ENCODE results near the gene NUTF2.

NUTF2 gene

GRCh38 chr16:67803894-67804293, 42.8 kb upstream of the NUTF2 start (continued):
- TF ChIP-seq ZNF704 (tag by site-specific recombination; IDR thresholded peaks at IDR 0.05) = no peak
- TF ChIP-seq ZNF843 (tag by site-specific recombination; IDR thresholded peaks at IDR 0.05) = no peak
- TF ChIP-seq ZNF501 (tag by site-specific recombination; IDR thresholded peaks at IDR 0.05) = no peak
- no peak for TF ChIP-seq SP2 (tag by site-specific recombination; IDR thresholded peaks at IDR 0.05)
- TF ChIP-seq HOXD13 (CRISPR knock-in tag; IDR thresholded peaks at IDR 0.05; ENCODE audit: borderline replicate concordance) = no peak
- no peak for TF ChIP-seq ZNF10 (tag by site-specific recombination; IDR thresholded peaks at IDR 0.05)
- TF ChIP-seq, protein P1, sequence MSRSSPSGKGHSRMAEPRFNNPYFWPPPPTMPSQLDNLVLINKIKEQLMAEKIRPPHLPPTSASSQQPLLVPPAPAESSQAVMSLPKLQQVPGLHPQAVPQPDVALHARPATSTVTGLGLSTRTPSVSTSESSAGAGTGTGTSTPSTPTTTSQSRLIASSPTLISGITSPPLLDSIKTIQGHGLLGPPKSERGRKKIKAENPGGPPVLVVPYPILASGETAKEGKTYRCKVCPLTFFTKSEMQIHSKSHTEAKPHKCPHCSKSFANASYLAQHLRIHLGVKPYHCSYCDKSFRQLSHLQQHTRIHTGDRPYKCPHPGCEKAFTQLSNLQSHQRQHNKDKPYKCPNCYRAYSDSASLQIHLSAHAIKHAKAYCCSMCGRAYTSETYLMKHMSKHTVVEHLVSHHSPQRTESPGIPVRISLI (tag by site-specific recombination; IDR thresholded peaks at IDR 0.05) = no peak
- no peak for TF ChIP-seq ZNF513 (tag by site-specific recombination; IDR thresholded peaks at IDR 0.05)
- TF ChIP-seq ZNF561 (tag by site-specific recombination; IDR thresholded peaks at IDR 0.05; ENCODE audit: borderline replicate concordance) = no peak

- CTCF ChIA-PET = interaction anchor here (0.6 to 0.9 kb wide), 2 partner anchors 88 to 114 kb away, joined by 3 read pairs; no protein-coding TSS in a partner anchor
- POLR2A ChIA-PET = interaction anchor here (1.0 kb wide), 1 partner anchor 40 kb away, joined by 3 read pairs; no protein-coding TSS in a partner anchor
- peak overlapping the region; percentile 88 for H3K4me3 ChIP-seq (ENCODE audit: low read depth, low read length)
- peaks cover 0 to 40% of the 10 kb centered on the region in 2 experiments; a peak in 2 of 3 replicates for H3K36me3 ChIP-seq (ENCODE audit: control insufficient read depth in 2 of 2, insufficient read depth in 1 of 2, low read length in 2 of 2)
- peaks cover 8% of the 10 kb centered on the region for H3K4me1 ChIP-seq (ENCODE audit: control insufficient read depth, insufficient read depth, low read length)
- H3K9me3 ChIP-seq (ENCODE audit: control insufficient read depth, insufficient read depth, low read depth, low read length) = no peaks in the 10 kb centered on the region
- H3K27ac ChIP-seq (ENCODE audit: extremely low read depth, low read depth, low read length) = no peak overlapping the region; the same call in 1 of the 2 replicates
- TF ChIP-seq SCRT1 (tag by site-specific recombination; IDR thresholded peaks at IDR 0.05; ENCODE audit: borderline replicate concordance) = peak; percentile 75
- no peak; the same call in 1 of the 2 replicates for TF ChIP-seq KLF16 (tag by site-specific recombination; IDR thresholded peaks at IDR 0.05)
- peak; percentile 94 for TF ChIP-seq SCRT2 (tag by site-specific recombination; IDR thresholded peaks at IDR 0.05)
These were observed 41.7 kb upstream of the NUTF2 start for GRCh38 chr16:67804853-67805542.

DNA sequence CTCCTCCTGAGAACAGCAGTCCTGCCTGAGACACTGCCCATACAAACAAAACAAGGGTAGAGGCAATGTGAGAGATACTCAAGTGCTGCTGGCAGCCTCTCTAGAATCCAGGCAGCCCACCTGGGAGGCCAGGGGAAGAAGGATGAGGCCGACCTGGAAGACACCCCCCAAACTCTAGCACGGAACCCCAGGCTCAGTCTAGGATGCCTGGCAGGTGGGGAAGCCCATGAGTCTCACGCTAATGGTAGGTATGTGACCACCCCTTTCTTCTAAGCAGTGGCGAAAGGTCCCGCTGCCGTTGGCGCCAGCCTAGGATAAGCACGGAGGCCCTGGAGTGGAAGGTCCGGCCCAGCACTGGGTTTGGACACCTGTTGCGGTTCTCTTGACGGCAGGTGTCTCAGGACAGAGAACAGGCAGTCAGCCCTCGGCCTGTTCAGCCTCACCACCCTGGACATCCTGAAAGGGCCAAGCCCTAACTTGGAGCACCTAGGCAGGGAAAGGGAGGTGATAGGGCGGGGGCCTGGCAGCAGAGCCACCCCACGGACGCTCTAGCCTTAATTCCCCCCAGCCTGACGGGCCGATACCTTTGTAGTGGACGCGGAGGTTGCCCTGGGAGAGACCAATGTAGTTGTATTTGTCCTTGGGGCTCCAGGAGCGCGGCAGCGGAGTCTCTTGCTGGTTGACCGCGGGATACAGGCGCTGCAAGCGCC, 40.9 kb upstream of the NUTF2 start:
- Histone ChIP-seq H3K36me3 (ENCODE audit: control insufficient read depth in 2 of 2, insufficient read depth in 1 of 2, low read length in 2 of 2) (peaks cover 0 to 32% of the 10 kb centered on the region in 2 experiments; a peak in 2 of 3 replicates), H3K9me3 (ENCODE audit: control insufficient read depth, insufficient read depth, low read depth, low read length) (no peaks in the 10 kb centered on the region), H3K4me3 (ENCODE audit: low read depth, low read length) (peak overlapping the region; percentile 88), H3K27ac (ENCODE audit: extremely low read depth, low read depth, low read length) (peak overlapping the region; percentile 18; the same call in 1 of the 2 replicates), H3K4me1 (ENCODE audit: control insufficient read depth, insufficient read depth, low read length) (peaks cover 8% of the 10 kb centered on the region)
- CTCF ChIA-PET = interaction anchor here (0.6 to 2.7 kb wide), 6 partner anchors 10 to 135 kb away, joined by 3 to 43 read pairs (median 3); no protein-coding TSS in a partner anchor
- POLR2A ChIA-PET = interaction anchor here (0.6 to 1.7 kb wide), 26 partner anchors 8 to 285 kb away, joined by 3 to 25 read pairs (median 4); partner anchors contain the start of genes ACD, CTCF, GFOD2 and NUTF2
- TF ChIP-seq ZNF274 (IDR thresholded peaks at IDR 0.05; ENCODE audit: low read length) (no peak), ZNF274 (tag by site-specific recombination; IDR thresholded peaks at IDR 0.05; ENCODE audit: borderline replicate concordance) (no peak), ZNF423 (tag by site-specific recombination; IDR thresholded peaks at IDR 0.05) (peak; percentile 51; the same call in 1 of the 2 replicates), ZNF514 (tag by site-specific recombination; IDR thresholded peaks at IDR 0.05) (no peak), ZNF518A (tag by site-specific recombination; conservative IDR thresholded peaks at IDR 0.05; ENCODE audit: low read depth) (no peak), ZNF624 (tag by site-specific recombination; IDR thresholded peaks at IDR 0.05) (no peak), GLIS2 (tag by site-specific recombination; IDR thresholded peaks at IDR 0.05) (peak; percentile 36)
